ENCODE results near the gene BCAM.

DNA sequence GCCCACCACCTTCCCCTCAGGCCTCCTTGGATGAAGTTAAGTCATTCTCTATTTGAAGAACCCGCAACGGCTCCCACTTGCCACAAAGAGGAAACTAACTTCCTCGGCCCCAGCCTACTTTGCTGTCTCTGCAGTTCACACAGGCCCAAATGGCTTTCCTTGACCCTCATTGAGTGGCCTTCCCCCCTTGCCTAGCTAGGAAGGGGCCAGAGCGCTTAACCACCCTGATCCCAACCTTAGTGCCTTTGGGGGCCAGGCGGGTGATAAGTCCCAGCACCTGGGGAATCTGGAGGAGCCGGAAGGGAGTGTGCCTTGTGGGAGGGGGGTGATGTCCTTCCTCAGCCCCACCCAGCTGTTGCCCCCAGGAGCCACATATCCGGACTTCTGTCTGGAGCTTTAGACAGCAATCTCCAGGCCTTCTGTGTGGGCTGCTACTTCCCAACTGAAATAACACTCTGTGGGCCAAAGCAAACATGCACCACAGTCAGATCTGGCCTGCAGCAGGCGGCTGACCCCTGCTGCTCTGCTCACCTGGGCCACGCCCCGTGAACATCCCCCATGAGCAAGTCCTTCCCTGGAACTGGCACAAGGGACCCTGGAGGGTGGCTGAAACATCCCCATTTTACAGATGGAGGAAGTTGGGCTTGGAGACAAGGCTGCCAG lies 47.6 kb downstream of the BCAM start:
- TF ChIP-seq, protein P1, sequence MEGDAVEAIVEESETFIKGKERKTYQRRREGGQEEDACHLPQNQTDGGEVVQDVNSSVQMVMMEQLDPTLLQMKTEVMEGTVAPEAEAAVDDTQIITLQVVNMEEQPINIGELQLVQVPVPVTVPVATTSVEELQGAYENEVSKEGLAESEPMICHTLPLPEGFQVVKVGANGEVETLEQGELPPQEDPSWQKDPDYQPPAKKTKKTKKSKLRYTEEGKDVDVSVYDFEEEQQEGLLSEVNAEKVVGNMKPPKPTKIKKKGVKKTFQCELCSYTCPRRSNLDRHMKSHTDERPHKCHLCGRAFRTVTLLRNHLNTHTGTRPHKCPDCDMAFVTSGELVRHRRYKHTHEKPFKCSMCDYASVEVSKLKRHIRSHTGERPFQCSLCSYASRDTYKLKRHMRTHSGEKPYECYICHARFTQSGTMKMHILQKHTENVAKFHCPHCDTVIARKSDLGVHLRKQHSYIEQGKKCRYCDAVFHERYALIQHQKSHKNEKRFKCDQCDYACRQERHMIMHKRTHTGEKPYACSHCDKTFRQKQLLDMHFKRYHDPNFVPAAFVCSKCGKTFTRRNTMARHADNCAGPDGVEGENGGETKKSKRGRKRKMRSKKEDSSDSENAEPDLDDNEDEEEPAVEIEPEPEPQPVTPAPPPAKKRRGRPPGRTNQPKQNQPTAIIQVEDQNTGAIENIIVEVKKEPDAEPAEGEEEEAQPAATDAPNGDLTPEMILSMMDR (IDR thresholded peaks at IDR 0.05) = no peak
- TF ChIP-seq POLR2AphosphoS5 (IDR thresholded peaks at IDR 0.05) = no peak

Measured in sigmoid colon (tissue), 4 donors.